ENCODE results near the gene CYP27B1. TPM values are rescaled to one million over a fixed set of nuclear protein-coding genes. Genes with fewer than 3 reads are reported as not detected.

The CYP27B1 gene
- total and polyA plus RNA-seq, 3 donors from 2014 or later = 2.2 to 30.2 (median 3.9) TPM

DNA sequence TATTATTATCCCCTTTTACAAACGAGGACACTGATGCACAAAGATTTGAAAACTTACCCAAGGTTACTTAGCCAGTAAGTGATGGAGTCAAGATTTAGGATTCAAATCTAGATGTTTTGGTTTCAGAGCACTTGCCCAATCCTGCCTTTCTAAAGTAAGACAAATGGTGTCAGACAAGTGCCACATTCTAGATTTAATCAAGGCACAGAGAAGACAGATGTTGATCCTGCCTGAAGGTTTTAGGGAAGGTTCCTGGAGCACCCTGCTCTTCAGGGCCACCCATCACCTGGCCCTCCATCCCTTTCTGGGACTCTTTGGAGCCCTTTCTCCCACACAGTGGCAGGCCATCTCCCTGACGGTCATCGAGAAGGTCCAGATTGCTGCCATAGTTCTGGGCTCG lies 9.1 kb downstream of the CYP27B1 start:
- 83 to 87% methylated on average over 4 of the region's 4 CpGs for WGBS, 2 donors
- intact Hi-C loops (cut with DNase I; ENCODE audit: low total_unique reads) = no loop called here
- Histone ChIP-seq H3K27me3 (no peaks in the 10 kb centered on the region), H3K4me3 (no peak overlapping the region), H3K36me3 (ENCODE audit: low read depth, missing control alignments) (no peaks in the 10 kb centered on the region), H3K27ac (no peak overlapping the region), H3K4me1 (peaks cover 17% of the 10 kb centered on the region), H3K9me3 (no peaks in the 10 kb centered on the region)
- TF ChIP-seq, protein P1, sequence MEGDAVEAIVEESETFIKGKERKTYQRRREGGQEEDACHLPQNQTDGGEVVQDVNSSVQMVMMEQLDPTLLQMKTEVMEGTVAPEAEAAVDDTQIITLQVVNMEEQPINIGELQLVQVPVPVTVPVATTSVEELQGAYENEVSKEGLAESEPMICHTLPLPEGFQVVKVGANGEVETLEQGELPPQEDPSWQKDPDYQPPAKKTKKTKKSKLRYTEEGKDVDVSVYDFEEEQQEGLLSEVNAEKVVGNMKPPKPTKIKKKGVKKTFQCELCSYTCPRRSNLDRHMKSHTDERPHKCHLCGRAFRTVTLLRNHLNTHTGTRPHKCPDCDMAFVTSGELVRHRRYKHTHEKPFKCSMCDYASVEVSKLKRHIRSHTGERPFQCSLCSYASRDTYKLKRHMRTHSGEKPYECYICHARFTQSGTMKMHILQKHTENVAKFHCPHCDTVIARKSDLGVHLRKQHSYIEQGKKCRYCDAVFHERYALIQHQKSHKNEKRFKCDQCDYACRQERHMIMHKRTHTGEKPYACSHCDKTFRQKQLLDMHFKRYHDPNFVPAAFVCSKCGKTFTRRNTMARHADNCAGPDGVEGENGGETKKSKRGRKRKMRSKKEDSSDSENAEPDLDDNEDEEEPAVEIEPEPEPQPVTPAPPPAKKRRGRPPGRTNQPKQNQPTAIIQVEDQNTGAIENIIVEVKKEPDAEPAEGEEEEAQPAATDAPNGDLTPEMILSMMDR (IDR thresholded peaks at IDR 0.05) = no peak
- no peak for TF ChIP-seq POLR2A (IDR thresholded peaks at IDR 0.05)
- DNase-seq = no peak

DNA sequence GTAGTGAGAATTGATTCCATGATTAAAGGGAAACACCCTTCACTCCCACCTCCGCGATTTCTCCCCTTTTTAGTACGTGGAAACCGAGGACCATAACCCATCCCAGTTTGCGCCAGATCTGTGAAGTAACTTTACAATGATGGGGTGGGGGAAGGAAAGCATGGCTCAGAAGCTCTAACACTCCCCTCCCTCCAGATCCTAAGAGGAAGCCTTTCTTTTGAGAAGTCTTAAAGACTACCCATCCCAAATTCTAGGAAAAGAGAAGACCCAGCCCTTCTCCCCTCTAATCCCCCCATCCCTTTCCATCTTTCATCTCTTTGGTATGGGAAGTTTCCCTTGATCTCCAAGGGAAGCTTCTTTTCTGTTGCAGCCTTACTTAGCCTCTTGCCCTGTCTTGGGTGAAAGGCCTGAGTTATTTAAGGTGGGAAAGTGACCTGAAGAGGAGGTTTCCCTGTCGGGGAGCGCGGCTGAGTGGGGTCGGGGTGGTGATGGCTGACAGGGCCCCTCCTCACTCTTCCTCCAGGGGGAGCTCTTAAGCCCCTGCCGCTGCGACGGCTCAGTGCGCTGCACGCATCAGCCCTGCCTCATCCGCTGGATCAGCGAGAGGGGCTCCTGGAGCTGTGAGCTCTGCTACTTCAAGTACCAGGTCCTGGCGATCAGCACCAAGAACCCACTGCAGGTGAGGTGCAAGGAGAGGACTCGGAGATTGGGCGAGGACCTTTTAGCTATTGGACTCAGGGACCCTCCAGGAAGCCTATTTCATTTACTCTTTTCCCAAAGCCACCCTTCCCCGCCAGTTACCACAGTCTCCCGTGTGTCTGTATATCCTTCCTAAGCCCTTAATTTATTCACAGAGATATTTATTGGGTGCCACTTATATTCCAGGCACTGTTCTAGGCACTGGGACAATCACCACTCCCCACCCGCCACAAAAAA lies 10.2 kb downstream of the CYP27B1 start:
- H3K27me3 ChIP-seq = no peaks in the 10 kb centered on the region
- TF ChIP-seq POLR2A (IDR thresholded peaks at IDR 0.05) = no peak
- TF ChIP-seq, protein P1 (IDR thresholded peaks at IDR 0.05) = peak in 2 of 3 experiments; percentile 16 to 45
- H3K27ac ChIP-seq = no peak overlapping the region
- intact Hi-C loops (cut with DNase I; ENCODE audit: low total_unique reads) = no loop called here
- no peaks in the 10 kb centered on the region for H3K9me3 ChIP-seq
- peak overlapping the region in 1 of 2 donors; percentile 70 for H3K4me3 ChIP-seq
- DNase-seq = peak; percentile 57
- peaks cover 19% of the 10 kb centered on the region for H3K4me1 ChIP-seq
- WGBS, 2 donors = 48 to 68% methylated on average over 19 to 22 of the region's 22 CpGs
- no peaks in the 10 kb centered on the region for H3K36me3 ChIP-seq (ENCODE audit: low read depth, missing control alignments)

DNA sequence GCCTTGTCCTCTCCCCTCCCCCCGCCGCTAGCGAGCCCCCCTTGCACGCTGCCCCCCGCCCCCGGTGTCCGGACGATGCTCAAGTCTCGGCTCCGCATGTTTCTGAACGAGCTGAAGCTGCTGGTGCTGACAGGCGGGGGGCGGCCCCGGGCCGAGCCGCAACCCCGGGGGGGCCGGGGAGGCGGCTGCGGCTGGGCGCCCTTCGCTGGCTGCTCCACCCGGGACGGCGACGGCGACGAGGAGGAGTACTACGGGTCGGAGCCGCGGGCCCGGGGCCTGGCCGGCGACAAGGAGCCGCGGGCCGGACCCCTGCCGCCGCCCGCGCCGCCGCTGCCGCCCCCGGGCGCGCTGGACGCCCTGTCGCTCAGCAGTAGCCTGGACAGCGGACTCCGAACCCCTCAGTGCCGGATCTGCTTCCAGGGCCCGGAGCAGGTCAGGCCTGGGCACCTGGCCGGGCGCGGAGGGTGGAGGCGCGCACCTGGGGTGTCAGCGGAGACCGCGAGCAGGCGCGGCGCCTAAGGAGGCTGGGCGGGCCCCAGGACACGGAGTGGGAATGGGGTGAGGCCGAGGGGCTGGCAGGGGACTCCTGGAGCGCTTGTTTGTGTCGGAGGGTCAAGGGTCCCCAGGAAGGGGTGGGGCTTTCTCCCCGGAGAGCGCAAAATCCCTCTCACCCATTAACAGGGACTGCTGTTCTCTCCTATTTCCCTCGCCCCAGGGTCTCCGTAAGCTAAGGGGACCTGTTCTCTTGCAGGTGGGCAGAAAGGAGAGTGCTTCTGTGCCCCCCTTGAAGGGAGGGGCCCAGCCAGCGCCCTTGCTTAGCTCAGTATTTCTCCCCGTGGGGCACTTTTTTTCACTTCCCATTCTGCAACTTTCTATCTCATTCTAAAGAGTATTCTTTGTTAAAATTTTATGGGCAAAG lies 11.2 kb downstream of the CYP27B1 start:
- WGBS, 2 donors = 2 to 16% methylated on average over 10 to 51 of the region's 76 CpGs
- intact Hi-C loops (cut with DNase I; ENCODE audit: low total_unique reads) = no loop called here
- peak overlapping the region; percentile 70 to 71 for H3K4me3 ChIP-seq
- no peak for DNase-seq
- peaks cover 27% of the 10 kb centered on the region for H3K4me1 ChIP-seq
- no peak for TF ChIP-seq POLR2A (IDR thresholded peaks at IDR 0.05)
- TF ChIP-seq, protein P1 (IDR thresholded peaks at IDR 0.05) = no peak
- H3K27me3 ChIP-seq = no peaks in the 10 kb centered on the region
- no peaks in the 10 kb centered on the region for H3K9me3 ChIP-seq
- H3K27ac ChIP-seq = no peak overlapping the region
- no peaks in the 10 kb centered on the region for H3K36me3 ChIP-seq (ENCODE audit: low read depth, missing control alignments)

DNA sequence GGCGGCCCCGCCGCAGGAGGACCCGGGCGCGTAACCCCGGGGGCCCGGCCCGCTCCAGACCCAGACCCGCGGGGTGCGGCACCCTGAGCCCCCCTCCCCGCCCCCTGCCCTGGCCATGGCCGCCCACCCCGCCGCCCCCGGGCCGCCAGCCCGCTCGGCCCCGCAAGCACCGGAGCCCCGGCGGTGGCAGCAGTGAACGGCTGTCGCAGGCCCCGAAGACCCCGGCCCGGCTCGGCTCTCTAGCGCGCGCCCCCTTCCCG lies 11.8 kb downstream of the CYP27B1 start:
- Histone ChIP-seq H3K27me3 (no peaks in the 10 kb centered on the region), H3K36me3 (ENCODE audit: low read depth, missing control alignments) (no peaks in the 10 kb centered on the region), H3K4me3 (peak overlapping the region; percentile 70 to 71), H3K9me3 (no peaks in the 10 kb centered on the region), H3K4me1 (peaks cover 27% of the 10 kb centered on the region), H3K27ac (no peak overlapping the region)
- TF ChIP-seq, protein P1 (IDR thresholded peaks at IDR 0.05) = no peak
- TF ChIP-seq POLR2A (IDR thresholded peaks at IDR 0.05) = no peak
- 0% methylated on average over 18 of the region's 34 CpGs; no CpG with 5 or more reads in 1 of the 2 donors for WGBS, 2 donors
- intact Hi-C loops (cut with DNase I; ENCODE audit: low total_unique reads) = no loop called here
- DNase-seq = no peak
